Loucy (cell line): Measurements from ENCODE around the gene SCFD2.

Experiments
- H2AFZ ChIP-seq: fragments of 200-600 bp; sonication (generic); 2 replicates; pipeline ENCODE4 v1.6.0; 2016; ENCODE audit warnings: antibody characterized with exemption, mild to moderate bottlenecking, low read length, moderate library complexity
- H3F3A ChIP-seq: fragments of 200-600 bp; 2 replicates; pipeline ENCODE4 v1.6.0; 2016; ENCODE audit warnings: antibody characterized with exemption, low read depth, mild to moderate bottlenecking
- H3K27me3 ChIP-seq: fragments of 200-600 bp; sonication (generic); 2 replicates; pipeline ENCODE4 v1.6.1; 2014; ENCODE audit warnings: low read length, mild to moderate bottlenecking; ENCODE audit not compliant: insufficient read depth, poor library complexity, severe bottlenecking
- H3K36me3 ChIP-seq: fragments of 200-600 bp; sonication (generic); 2 replicates; pipeline ENCODE4 v1.6.1; 2016; ENCODE audit warnings: low read length; ENCODE audit not compliant: insufficient read depth
- H3K4me1 ChIP-seq: fragments of 200-600 bp; sonication (generic); 2 replicates; pipeline ENCODE4 v1.5.1; 2014; ENCODE audit warnings: low read length, mild to moderate bottlenecking; ENCODE audit not compliant: insufficient read depth, poor library complexity, severe bottlenecking
- H3K4me2 ChIP-seq: fragments of 200-600 bp; sonication (generic); 2 replicates; pipeline ENCODE4 v1.6.0; 2014; ENCODE audit warnings: antibody characterized with exemption, low read length, low read depth, mild to moderate bottlenecking; ENCODE audit not compliant: poor library complexity, severe bottlenecking
- H3K4me3 ChIP-seq: fragments of 200-600 bp; sonication (generic); 2 replicates; pipeline ENCODE4 v1.5.1; 2014; ENCODE audit warnings: low read length, mild to moderate bottlenecking, mixed read lengths; ENCODE audit not compliant: poor library complexity, severe bottlenecking
- H3K79me2 ChIP-seq: fragments of 200-600 bp; sonication (generic); 2 replicates; pipeline ENCODE4 v1.6.1; 2014; ENCODE audit warnings: low read length; ENCODE audit not compliant: insufficient read depth
- H3K9ac ChIP-seq: fragments of 200-600 bp; sonication (generic); 2 replicates; pipeline ENCODE4 v1.6.0; 2014; ENCODE audit warnings: mild to moderate bottlenecking, low read depth, low read length, moderate library complexity; ENCODE audit not compliant: poor library complexity, severe bottlenecking
- H3K9me2 ChIP-seq: fragments of 200-600 bp; sonication (generic); replicated peaks from 2 replicates; pipeline ENCODE4 v1.6.1; 2016; ENCODE audit warnings: low read depth, low read length, mixed read lengths
- H3K9me3 ChIP-seq: fragments of 200-600 bp; sonication (generic); 2 replicates; pipeline ENCODE4 v1.6.1; 2014; ENCODE audit warnings: mild to moderate bottlenecking, antibody characterized with exemption, low read length, low read depth; ENCODE audit not compliant: insufficient read depth
- H4K20me1 ChIP-seq: fragments of 200-600 bp; sonication (generic); 2 replicates; pipeline ENCODE4 v1.6.0; 2014; ENCODE audit warnings: antibody characterized with exemption, low read length, mild to moderate bottlenecking; ENCODE audit not compliant: insufficient read depth, poor library complexity, severe bottlenecking
- CTCF ChIP-seq: fragments of 200-600 bp; sonication (generic); conservative IDR thresholded peaks from 2 replicates; pipeline ENCODE4 v1.5.1; 2014; ENCODE audit warnings: mild to moderate bottlenecking, antibody characterized with exemption, low read length
- EZH2phosphoT487 ChIP-seq: fragments of 200-600 bp; IDR thresholded peaks from 2 replicates; pipeline ENCODE4 v1.6.1; 2018; ENCODE audit warnings: antibody characterized with exemption, mild to moderate bottlenecking, moderate library complexity, borderline replicate concordance

SCFD2 gene

GRCh38 chr4:52962721-52963120 lies 403.1 kb downstream of the SCFD2 start:
- no peaks in the 10 kb centered on the region for H3F3A ChIP-seq
- H3K36me3 ChIP-seq, result no peaks in the 10 kb centered on the region
- no peak overlapping the region for H2AFZ ChIP-seq
- H3K4me1 ChIP-seq, result no peaks in the 10 kb centered on the region
- no peak overlapping the region for H3K4me3 ChIP-seq
- no peaks in the 10 kb centered on the region for H3K9me3 ChIP-seq
- TF ChIP-seq EZH2phosphoT487 (no peak), CTCF (no peak)
- no peaks in the 10 kb centered on the region for H4K20me1 ChIP-seq
- no peaks in the 10 kb centered on the region for H3K27me3 ChIP-seq
- H3K4me2 ChIP-seq, result no peak overlapping the region
- H3K9ac ChIP-seq, result no peak overlapping the region
- no peaks in the 10 kb centered on the region for H3K79me2 ChIP-seq
- no peaks in the 10 kb centered on the region for H3K9me2 ChIP-seq

GRCh38 chr4:52961666-52962412 lies 404.0 kb downstream of the SCFD2 start:
- no peaks in the 10 kb centered on the region for H3K9me3 ChIP-seq
- H4K20me1 ChIP-seq, result no peaks in the 10 kb centered on the region
- H3K9ac ChIP-seq, result no peak overlapping the region
- no peaks in the 10 kb centered on the region for H3K27me3 ChIP-seq
- TF ChIP-seq CTCF (no peak), EZH2phosphoT487 (no peak)
- no peaks in the 10 kb centered on the region for H3K9me2 ChIP-seq
- no peak overlapping the region for H3K4me2 ChIP-seq
- no peak overlapping the region for H3K4me3 ChIP-seq
- no peak overlapping the region for H2AFZ ChIP-seq
- H3F3A ChIP-seq, result no peaks in the 10 kb centered on the region
- H3K36me3 ChIP-seq, result no peaks in the 10 kb centered on the region
- no peaks in the 10 kb centered on the region for H3K79me2 ChIP-seq
- H3K4me1 ChIP-seq, result no peaks in the 10 kb centered on the region

GRCh38 chr4:52959541-52959940 lies 406.3 kb downstream of the SCFD2 start:
- Histone ChIP-seq H3K79me2 (no peaks in the 10 kb centered on the region), H4K20me1 (no peaks in the 10 kb centered on the region), H3K9me3 (no peaks in the 10 kb centered on the region), H3K36me3 (no peaks in the 10 kb centered on the region), H3K9me2 (no peaks in the 10 kb centered on the region), H3K4me1 (no peaks in the 10 kb centered on the region), H3K27me3 (no peaks in the 10 kb centered on the region), H3K9ac (no peak overlapping the region), H2AFZ (no peak overlapping the region), H3F3A (no peaks in the 10 kb centered on the region), H3K4me2 (no peak overlapping the region), H3K4me3 (no peak overlapping the region)
- no peak for TF ChIP-seq EZH2phosphoT487
- TF ChIP-seq CTCF, result no peak
